ENCODE results near the gene TSKU.

GRCh38 chr11:76765863-76766350 lies 17.2 kb upstream of the TSKU start:
- TF ChIP-seq POLR2AphosphoS5 (IDR thresholded peaks at IDR 0.05; ENCODE audit: borderline replicate concordance, low read depth, low read length): no peak
- TF ChIP-seq EZH2 (IDR thresholded peaks at IDR 0.05): no peak
- TF ChIP-seq FOXP2 (optimal IDR thresholded peaks at IDR 0.05; ENCODE audit: control extremely low read depth, extremely low read length, insufficient read depth): no peak

Measured in SK-N-MC (cell line).